HG03039 (cell line): ENCODE results near the gene UBN1.
"Not testable (repeated sequence)": the region's sequence is repeated elsewhere in the genome, so short reads cannot be mapped to it uniquely, and the experiment has no call there.

Experiments
- ATAC-seq: cut with Tn5 transposase; IDR thresholded peaks from one replicate; pipeline ENCODE4 v1.9.1; 2021; ENCODE audit warnings: mild to moderate bottlenecking, moderate library complexity; ENCODE audit not compliant: unreplicated experiment

UBN1 gene

GRCh38 chr16:4884972-4885874 is 37.9 kb downstream of the UBN1 start:
- ATAC-seq = no peak

- ATAC-seq = no peak
Measured at GRCh38 chr16:4886151-4886550, 38.9 kb downstream of the UBN1 start.

DNA sequence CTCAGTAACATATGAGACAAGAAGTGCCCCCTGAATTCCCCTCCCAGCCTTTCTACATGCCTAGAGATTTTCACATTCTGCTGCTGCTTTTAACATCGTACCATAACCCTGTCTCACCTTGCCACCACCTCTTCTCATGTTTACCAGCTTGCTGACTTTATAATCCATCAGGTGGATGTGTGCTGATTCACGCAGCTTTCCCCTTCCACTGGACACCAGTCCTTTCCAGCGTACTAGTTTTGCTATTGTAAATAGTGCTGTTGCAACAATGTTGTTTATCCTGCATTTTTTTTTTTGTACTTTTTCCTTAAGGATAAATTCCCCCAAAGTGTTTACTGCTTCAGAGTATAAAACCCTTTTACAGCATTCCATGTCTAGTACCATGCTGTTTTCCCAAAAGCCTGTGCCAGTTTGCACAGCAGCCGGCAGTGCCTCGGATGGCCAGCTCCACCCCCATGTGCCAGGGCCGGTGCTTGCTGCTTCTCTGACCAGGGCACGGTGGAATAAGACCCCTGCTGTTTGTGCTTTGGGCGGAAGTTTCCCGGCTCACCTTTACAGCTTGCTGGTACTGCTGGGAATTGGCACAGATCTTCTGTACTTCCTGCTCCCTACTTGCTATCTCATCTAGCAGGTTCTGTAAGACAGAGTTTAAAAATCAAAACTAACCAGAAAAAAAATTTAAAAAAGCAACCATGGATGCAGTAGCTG is 41.3 kb downstream of the UBN1 start:
- no peak for ATAC-seq

DNA sequence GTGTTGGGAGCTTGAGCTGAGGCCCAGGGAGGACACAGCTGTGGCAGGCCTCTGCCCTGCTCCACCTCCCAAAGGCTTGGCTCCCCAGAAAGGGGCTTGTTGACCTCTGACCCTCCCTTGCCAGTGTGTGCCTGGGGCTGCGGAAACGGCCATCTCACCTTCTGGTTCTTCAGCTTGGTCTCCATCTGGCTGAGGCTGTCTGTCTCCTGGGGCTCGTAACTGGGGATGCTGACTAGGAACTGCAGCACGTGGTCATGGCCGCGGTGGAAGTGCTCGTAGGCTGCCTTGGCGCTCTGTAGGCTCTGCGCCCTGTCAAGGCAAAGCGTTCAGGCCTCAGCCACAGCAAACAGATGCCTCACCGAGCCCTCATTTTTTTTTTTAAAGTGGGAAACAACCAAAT is 42.7 kb downstream of the UBN1 start:
- ATAC-seq = no peak

DNA sequence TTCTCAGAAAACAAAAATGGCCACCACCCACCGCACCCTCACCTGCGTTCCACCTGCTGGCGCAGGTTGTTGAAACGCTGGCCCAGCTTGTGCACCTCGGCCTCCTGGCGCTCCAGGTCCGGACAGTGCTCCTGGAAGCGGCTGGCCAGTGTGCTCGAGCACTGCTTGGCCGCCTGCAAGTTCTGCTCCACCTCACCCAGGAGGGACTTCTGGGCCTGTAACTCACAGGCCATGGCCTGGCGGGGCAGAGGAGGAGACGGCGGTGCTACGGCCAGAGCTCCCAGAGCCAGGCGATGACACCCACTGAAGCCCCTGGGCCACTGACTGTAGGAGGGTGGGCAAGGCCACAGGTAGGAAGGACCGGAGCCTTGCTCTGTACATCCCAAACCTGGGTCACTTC is 43.4 kb downstream of the UBN1 start:
- no peak for ATAC-seq

- no peak for ATAC-seq
Measured at GRCh38 chr16:4891097-4891885, 44.0 kb downstream of the UBN1 start.

GRCh38 chr16:4891886-4892216 is 44.6 kb downstream of the UBN1 start:
- ATAC-seq = no peak

DNA sequence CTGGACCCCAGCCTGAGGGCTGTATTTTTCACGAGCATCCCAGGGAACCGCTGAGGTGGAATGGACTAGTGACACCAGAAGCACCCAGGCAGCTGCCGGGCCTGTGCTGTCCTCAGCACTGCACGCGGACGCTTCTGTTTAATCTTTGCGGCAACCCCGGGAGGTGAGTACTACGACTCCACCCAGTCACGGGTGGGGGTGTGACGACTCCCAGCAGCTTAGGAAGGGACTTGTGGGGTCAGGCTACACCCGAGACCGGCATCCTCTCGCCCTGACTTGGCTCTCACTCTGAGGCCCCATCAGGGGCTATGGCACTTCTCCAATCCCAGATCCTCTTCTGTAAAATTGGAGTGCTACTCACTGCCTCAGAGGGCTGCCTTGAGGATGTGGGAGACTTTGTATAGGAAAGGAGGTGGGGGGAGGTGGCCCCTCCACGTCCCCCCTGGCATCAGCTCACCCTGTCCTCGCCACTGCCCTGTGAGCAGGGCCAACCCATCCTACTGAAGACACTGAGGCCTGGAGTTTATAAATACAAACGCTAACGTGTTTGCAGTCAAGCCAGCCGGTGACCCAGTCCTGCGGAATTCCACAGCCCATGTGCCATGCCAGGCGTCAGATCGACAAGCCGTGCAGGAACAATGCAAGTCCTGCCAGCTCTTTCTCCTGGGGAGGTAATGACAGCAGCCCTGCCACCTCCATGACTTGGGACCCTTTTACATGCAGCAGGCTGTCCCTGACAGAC is 45.3 kb downstream of the UBN1 start:
- no peak for ATAC-seq

DNA sequence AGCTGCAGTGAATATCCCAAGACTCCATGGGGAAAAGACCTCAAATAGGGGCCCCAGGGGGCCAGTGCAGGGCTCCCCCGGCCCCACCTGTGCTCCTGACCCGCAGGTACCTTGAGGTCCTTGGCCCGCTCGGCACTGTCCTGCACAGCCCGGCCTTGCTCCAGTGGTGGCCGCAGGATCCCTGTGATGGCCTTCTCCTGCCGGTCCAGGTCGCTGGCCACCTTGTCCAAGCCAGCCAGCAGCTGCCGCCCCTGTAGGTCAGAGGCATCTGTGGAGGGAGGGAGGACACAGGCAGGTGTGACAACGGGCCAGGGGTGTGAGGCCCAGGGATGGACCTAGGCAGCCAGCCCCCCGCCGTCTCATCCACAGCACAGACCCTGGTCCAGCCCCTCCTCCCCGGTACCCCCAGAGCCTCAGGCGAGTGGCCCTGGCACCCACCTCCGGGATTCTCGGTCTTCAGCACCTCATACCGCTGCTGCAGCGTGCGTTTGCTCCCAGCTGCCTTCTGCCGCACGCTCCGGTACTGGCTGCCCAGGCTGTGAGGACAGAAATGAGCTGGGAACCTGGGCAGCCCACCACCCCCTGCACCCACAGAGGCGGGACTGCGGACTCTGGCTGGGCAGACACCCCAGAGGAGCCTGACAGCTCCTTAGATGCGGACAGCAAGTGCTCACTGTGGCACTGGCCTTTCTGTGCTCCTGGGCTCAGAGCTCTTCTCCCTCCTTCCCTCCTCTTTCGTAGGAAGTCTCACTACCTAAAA is 46.0 kb downstream of the UBN1 start:
- no peak for ATAC-seq

DNA sequence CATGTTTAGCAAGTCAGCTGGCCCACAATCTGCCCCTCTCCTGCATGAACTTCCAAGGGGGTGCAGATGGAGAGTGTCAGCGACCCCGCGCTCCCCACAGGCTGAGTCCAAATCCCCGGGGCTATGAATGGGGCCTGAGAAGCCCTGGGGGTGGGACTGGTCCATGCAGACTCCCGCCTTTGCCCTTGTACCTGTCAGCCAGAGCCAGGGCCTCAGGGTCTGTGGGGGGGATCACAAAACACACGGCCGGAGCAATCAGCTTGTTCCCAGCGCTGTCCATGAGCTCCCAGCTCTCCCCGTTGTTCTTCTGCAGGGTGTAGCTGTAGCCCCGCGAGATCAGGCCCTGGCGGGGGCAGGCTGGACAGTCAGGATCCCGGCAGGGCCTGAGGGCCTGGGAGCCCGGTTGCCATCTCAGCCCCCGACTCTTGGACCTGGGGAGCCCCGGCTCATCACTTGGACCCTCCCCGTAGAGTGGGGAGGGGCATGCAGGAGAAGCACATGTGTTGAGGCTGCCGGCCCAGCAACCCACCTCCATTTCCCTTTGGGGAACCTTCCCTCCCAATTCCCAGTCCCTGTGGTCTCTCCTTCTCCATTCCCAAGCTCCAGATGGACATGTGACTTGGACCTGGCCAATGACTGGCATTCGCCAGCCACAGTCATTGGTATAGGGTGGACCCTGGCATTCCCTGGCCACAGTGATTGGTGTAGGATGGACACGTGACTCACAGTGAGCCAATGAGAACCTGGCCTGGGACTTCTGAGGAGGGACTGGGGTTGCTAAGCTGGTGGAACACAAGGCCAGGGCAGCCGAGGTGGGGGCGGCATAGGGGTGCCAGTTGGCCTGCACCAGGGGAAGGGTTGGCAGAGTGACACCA is 47.2 kb downstream of the UBN1 start:
- no peak for ATAC-seq

DNA sequence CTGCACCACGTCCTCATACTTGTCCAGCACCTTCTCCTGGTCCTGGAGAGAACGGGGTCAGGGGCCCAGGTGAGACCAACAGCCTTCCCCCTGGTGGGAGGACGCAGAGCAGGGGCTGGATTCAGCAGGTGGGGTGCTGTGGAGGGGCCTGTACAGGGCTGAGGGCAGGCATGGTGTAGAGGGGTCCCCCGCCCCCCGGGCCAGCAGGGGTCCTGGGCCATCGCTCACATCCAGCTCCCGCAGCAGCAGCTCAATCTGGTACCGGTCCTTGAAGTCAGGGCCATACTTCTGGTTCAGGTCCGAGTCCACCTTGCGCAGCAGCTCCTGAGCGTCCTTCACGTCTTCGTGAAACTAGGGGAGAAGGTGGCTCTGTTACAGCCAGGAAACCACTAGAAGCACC is 48.1 kb downstream of the UBN1 start:
- no peak for ATAC-seq

DNA sequence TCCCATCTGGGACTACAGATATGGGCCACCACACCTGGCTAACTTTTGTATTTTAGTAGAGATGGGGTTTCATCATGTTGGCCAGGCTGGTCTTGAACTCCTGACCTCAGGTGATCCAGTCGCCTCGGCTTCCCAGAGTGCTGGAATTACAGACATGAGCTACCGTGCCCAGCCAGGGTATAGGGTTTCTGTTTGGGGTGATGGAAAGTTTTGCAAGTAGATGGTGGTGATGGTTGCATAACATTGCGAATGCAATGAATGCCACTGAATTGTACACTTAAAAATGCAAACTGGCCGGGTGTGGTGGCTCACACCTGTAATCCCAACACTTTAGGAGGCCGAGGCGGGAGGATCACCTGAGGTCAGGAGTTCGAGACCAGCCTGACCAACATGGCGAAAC is 49.5 kb downstream of the UBN1 start:
- not testable (repeated sequence) for ATAC-seq

GRCh38 chr16:4897328-4897727 is 50.0 kb downstream of the UBN1 start:
- ATAC-seq = no peak

GRCh38 chr16:4898811-4899473 is 51.7 kb downstream of the UBN1 start:
- no peak for ATAC-seq

DNA sequence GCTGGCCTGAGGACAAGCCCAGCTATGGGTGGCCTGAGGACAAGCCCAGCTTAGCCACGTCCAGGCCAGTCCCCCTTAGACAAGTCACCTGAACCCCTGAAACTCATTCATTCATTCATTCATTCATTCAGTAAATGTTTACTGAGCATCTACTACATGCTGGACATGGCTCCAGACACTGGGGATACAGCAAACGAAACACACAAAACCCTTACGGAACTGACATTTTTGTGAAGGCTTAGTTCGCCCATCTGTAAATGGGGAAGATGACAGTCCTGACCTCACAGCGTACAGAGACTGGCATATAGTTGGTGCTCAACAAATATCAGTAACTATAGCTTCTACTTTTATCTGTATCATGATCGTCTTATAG is 52.2 kb downstream of the UBN1 start:
- ATAC-seq = no peak

GRCh38 chr16:4900036-4900435 is 52.8 kb downstream of the UBN1 start:
- no peak for ATAC-seq

DNA sequence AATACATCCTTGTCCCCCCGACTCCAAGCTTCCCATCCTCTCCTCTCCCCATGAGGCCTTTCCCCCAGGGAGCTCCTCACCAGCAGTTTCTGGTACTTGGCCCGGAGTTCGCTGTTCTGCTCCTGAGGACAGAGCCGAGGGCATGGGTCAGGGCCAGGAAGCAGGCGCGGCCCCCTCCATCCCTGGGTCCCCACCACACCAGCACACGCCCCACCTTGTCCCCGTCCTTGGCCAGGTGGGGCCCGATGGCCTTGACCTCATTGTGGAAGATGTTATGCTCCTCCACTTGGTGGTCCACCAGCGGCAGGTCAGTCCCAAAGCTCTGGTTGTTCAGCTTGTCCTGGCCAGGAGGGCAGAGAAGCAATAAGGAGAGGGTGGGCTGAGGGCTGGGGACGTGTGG is 53.5 kb downstream of the UBN1 start:
- ATAC-seq = no peak

GRCh38 chr16:4902038-4902437 is 54.8 kb downstream of the UBN1 start:
- no peak for ATAC-seq
